ENCODE measurements around the gene COMTD1. TPM values are rescaled to one million over a fixed set of nuclear protein-coding genes. Genes with fewer than 3 reads are reported as not detected.
"Not testable (repeated sequence)": the region's sequence is repeated elsewhere in the genome, so short reads cannot be mapped to it uniquely, and the experiment has no call there.

COMTD1 gene
- polyA plus RNA-seq, 3 donors = 15.6 to 16.5 (median 16.1) TPM

DNA sequence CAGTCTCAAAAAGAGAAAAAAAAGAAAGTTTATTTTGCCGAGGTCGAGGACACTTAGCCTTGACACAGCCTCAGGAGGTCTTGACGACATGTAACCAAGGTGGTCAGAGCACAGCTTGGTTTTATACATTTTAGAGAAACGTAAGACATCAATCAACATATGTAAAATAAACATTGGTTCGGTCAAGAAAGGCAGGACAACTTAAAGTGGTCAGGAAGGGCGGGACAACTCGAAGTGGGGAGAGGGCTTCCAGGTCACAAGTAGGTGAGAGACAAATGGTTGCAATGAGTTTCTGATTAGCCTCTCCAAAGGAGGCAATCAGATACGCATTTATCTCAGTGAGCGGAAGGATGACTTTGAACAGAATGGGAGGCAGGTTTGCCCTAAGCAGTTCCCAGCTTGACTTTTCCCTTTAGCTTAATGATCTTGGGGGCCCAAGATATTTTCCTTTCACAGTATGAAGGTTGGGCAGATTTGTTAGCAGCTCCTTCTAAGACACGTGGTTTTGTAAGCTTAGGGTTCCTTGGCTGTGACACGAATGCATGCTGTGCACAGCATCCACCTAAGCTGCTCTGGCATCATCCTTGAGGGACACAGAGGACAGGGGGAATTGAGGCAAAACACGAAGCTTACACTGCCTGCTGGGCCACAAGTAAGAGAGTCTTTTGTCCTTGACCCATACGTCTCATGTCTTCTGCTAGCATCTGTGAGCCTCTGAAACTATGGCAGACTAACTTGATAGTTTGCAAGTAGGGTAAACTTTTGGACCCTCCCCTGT is 28.5 kb downstream of the COMTD1 start:
- Histone ChIP-seq H3K9ac (ENCODE audit: insufficient read depth, low read length, poor library complexity, severe bottlenecking) (no peak overlapping the region), H3K36me3 (replicated peaks in 1 of 2; ENCODE audit: control insufficient read depth in 1 of 2, insufficient read depth in 2 of 2, low read length in 2 of 2) (peaks cover 0 to 3% of the 10 kb centered on the region in 2 donors), H3K9me3 (replicated peaks in 1 of 2; ENCODE audit: control insufficient read depth in 1 of 2, insufficient read depth in 1 of 2, low read length in 2 of 2) (no peaks in the 10 kb centered on the region), H3K4me2 (replicated peaks; ENCODE audit: extremely low read depth, low read length, poor library complexity, severe bottlenecking) (no peak overlapping the region), H3K27ac (ENCODE audit: low read depth in 1 of 2, low read length in 2 of 2) (no peak overlapping the region), H3K4me1 (ENCODE audit: control insufficient read depth in 1 of 2, insufficient read depth in 2 of 2, low read length in 2 of 2) (peaks cover 18 to 21% of the 10 kb centered on the region in 2 donors), H4K20me1 (ENCODE audit: insufficient read depth, low read length) (no peaks in the 10 kb centered on the region), H3K4me3 (replicated peaks in 1 of 3; ENCODE audit: low read depth in 2 of 3, low read length in 3 of 3) (no peak overlapping the region), H2AFZ (ENCODE audit: insufficient read depth, low read depth, low read length, poor library complexity, severe bottlenecking) (no peak overlapping the region), H3K79me2 (ENCODE audit: insufficient read depth, low read length) (peaks cover 16% of the 10 kb centered on the region), H3K27me3 (ENCODE audit: control insufficient read depth in 2 of 2, insufficient read depth in 2 of 2, low read length in 2 of 2) (no peaks in the 10 kb centered on the region)
- H3K9me3 Mint-ChIP-seq = no peaks in the 10 kb centered on the region
- no peak overlapping the region for H3K4me3 Mint-ChIP-seq
- peaks cover 0 to 2% (median 0%) of the 10 kb centered on the region in 3 donors for H3K27me3 Mint-ChIP-seq (ENCODE audit: low read depth in 3 of 3)
- no peak for DNase-seq
- intact Hi-C loops (cut with micrococcal nuclease) = no loop called here
- 92% methylated on average over 5 of the region's 13 CpGs for WGBS (ENCODE audit: insufficient coverage)
- peaks cover 25% of the 10 kb centered on the region for H3K4me1 Mint-ChIP-seq
- peaks cover under 1 to 3% of the 10 kb centered on the region in 2 donors for H3K36me3 Mint-ChIP-seq
- no peak overlapping the region for H3K27ac Mint-ChIP-seq
- TF ChIP-seq, protein P1, sequence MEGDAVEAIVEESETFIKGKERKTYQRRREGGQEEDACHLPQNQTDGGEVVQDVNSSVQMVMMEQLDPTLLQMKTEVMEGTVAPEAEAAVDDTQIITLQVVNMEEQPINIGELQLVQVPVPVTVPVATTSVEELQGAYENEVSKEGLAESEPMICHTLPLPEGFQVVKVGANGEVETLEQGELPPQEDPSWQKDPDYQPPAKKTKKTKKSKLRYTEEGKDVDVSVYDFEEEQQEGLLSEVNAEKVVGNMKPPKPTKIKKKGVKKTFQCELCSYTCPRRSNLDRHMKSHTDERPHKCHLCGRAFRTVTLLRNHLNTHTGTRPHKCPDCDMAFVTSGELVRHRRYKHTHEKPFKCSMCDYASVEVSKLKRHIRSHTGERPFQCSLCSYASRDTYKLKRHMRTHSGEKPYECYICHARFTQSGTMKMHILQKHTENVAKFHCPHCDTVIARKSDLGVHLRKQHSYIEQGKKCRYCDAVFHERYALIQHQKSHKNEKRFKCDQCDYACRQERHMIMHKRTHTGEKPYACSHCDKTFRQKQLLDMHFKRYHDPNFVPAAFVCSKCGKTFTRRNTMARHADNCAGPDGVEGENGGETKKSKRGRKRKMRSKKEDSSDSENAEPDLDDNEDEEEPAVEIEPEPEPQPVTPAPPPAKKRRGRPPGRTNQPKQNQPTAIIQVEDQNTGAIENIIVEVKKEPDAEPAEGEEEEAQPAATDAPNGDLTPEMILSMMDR (IDR thresholded peaks at IDR 0.05) = no peak

DNA sequence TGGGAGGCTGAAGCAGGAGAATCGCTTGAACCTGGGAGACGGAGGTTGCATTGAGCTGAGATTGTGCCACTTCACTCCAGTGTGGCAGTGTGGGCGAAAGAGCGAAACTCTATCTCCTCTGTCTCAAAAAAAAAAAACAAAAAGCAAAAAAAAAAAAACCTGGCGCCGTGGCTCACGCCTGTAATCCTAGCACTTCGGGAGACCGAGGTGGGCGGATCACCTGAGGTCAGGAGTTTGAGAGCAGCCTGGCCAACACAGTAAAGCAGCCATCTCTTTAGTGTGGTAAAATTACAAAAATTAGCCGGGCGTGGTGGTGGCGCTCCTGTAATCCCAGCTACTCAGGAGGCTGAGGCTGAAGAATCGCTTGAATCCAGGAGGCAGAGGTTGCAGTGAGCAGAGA is 29.1 kb downstream of the COMTD1 start:
- H3K4me3 ChIP-seq (replicated peaks in 1 of 3; ENCODE audit: low read depth in 2 of 3, low read length in 3 of 3); H3K4me3 Mint-ChIP-seq; H3K27ac Mint-ChIP-seq; H3K9ac ChIP-seq (ENCODE audit: insufficient read depth, low read length, poor library complexity, severe bottlenecking); H3K27me3 ChIP-seq (ENCODE audit: control insufficient read depth in 2 of 2, insufficient read depth in 2 of 2, low read length in 2 of 2); H3K9me3 Mint-ChIP-seq; intact Hi-C loops (cut with micrococcal nuclease); H3K9me3 ChIP-seq (replicated peaks in 1 of 2; ENCODE audit: control insufficient read depth in 1 of 2, insufficient read depth in 1 of 2, low read length in 2 of 2); H4K20me1 ChIP-seq (ENCODE audit: insufficient read depth, low read length); H3K27ac ChIP-seq (ENCODE audit: low read depth in 1 of 2, low read length in 2 of 2); H3K36me3 ChIP-seq (replicated peaks in 1 of 2; ENCODE audit: control insufficient read depth in 1 of 2, insufficient read depth in 2 of 2, low read length in 2 of 2); H2AFZ ChIP-seq (ENCODE audit: insufficient read depth, low read depth, low read length, poor library complexity, severe bottlenecking); H3K27me3 Mint-ChIP-seq (ENCODE audit: low read depth in 3 of 3); H3K79me2 ChIP-seq (ENCODE audit: insufficient read depth, low read length); H3K36me3 Mint-ChIP-seq; DNase-seq; H3K4me2 ChIP-seq (replicated peaks; ENCODE audit: extremely low read depth, low read length, poor library complexity, severe bottlenecking): not testable (repeated sequence)
- peaks cover 19% of the 10 kb centered on the region for H3K4me1 Mint-ChIP-seq
- peaks cover 13 to 15% of the 10 kb centered on the region in 2 donors for H3K4me1 ChIP-seq (ENCODE audit: control insufficient read depth in 1 of 2, insufficient read depth in 2 of 2, low read length in 2 of 2)
- 98% methylated on average over 12 of the region's 14 CpGs for WGBS (ENCODE audit: insufficient coverage)

Measured in CD14-positive monocyte (primary cell).